COLO668 (cell line): Measurements from ENCODE around the gene STARD7.
"Not testable (repeated sequence)": the region's sequence is repeated elsewhere in the genome, so short reads cannot be mapped to it uniquely, and the experiment has no call there.

Source experiments
- DNase-seq: peaks from one replicate; lab custom pipeline; 2025; ENCODE audit not compliant: unreplicated experiment; lab: John Stamatoyannopoulos, UW

The STARD7 gene, protein sequence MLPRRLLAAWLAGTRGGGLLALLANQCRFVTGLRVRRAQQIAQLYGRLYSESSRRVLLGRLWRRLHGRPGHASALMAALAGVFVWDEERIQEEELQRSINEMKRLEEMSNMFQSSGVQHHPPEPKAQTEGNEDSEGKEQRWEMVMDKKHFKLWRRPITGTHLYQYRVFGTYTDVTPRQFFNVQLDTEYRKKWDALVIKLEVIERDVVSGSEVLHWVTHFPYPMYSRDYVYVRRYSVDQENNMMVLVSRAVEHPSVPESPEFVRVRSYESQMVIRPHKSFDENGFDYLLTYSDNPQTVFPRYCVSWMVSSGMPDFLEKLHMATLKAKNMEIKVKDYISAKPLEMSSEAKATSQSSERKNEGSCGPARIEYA

DNA sequence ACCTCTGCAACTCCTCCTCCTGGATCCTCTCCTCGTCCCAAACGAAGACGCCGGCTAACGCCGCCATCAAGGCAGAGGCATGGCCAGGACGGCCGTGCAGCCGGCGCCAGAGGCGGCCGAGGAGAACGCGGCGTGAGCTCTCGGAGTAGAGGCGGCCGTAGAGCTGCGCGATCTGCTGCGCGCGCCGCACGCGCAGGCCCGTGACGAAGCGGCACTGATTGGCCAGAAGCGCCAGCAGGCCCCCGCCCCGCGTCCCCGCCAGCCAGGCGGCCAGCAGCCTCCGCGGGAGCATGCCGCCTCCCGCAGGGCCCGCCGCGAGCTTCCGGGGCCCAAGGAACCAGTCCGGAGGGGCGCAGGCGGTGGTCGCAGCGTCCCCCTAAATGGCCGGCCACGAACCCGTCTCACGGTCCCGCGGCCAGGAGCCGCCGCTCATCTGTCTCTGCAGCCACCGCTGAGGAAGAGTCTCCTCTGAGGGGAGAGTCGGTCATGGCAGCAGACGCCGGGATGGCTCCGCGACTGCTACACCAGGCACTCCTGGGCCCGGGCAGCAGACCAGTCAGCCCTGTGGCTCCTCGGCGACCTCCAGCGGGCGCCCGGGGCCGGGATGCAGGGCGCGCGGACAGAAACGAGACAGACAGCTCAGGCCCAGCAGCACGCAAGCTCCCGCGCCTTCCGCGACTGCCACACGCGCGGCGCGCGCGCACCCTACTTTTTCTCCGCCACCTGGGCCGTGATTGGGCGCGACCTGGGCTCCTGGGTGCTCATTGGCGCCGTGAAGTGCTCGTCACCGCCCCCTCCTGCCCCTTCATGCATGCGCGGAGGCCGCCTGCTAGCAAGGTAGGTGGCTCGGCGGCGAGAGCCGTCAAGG lies at the start of gene STARD7:
Gene STARD7 (minus strand): TSS at position 685 of the 868 bp plus-strand sequence. CDS start 393 bp downstream, at position 292.
- DNase-seq = peak; percentile 99

DNA sequence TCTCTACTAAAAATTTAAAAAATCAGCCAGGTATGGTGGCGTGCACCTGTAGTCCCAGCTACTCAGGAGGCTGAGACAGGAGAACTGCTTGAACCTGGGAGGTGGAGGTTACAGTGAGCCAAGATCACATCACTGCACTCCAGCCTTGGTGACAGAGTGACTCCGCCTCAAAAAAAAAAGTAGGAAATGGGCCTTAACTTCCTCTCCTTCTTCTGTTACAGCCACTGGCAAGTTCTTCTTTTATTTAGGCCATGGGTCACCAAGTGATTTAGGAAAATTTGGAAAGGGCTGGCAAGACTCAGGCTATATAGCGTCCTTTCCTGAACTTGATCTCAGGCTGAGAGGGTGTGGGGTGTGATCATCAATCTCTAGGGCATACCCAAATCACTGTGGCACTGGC lies 49.1 kb upstream of the STARD7 start:
- DNase-seq = not testable (repeated sequence)

DNA sequence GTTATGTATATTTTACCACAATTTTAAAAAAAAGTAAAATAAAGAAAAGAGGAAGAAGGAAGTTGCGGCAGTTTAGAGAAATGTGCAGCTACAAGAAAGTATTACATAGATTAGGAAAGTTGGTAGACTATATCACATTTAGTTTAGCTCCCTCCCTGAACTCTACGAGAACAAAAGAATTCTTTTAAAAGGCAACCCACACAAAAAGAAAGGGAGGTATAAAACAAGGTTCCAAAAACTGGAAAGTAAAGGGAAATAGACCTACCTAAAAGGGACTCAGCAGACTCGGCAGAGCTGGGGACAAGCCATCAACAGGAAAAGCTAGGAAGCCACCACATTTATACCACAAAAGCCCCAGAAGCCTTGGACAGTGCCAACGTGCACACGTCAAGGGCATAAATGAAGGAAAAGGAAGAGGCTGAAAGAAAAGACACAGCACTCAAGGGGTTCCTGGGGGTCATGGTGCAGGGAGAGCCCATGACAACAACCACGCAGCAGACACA lies 48.0 kb upstream of the STARD7 start:
- no peak for DNase-seq

DNA sequence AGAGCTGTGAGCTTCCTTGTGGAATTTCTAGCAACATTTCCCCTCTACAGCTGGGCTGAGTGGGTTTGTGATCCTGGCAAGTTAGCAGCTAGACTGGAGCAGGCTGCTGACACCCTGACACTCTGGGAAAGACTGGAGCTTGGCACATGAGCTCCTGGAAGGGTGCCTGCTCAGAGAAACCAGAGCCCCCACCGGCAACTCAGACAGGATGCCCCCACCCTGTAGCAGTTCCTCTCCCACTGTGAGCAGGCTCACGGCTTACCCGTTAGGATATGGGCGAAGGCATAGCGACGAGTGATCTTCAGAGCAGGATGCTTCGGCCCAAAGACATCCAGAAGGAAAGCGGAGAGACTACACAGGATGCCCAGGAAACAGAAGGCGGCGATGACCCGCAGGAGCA lies 45.9 kb upstream of the STARD7 start:
- DNase-seq = no peak

DNA sequence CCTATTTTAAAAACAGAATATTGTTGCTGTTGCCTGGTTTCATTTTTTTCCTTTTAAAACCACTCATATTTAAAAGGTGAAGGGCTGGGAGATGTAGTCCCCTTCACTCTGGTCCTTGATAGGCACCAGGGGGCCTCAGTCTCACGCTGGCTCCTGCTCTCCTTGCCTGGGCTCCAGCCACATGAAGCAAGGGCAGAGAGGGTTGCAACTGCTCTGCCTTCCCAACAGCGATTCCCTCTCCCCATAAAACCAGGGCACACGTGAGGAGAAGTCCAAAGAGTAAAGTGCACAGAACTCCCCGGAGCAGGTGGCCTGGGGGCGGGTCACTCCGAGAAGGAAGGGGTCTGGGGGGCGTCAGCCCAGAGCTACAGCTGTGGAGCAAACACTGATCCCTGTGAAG lies 44.4 kb upstream of the STARD7 start:
- DNase-seq = no peak

DNA sequence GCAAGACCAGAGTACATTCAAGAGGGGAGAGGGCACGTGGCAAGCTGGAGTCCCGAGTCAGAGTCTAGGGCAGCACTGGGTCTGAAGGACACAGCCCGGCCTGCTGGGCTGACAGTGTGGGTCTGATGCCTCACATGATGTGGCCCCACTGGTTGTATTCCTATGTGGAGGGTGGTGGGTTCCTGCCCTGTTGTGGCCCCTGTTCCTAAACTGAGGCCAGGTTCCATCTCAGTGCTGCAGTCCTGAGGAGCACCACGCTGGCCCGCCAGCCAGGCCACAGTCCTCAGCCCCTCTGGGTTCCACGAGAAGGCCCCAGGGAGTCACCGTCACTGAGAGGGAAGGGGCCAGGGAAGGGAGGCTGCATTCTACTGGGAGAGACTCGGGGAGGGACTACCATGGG lies 43.9 kb upstream of the STARD7 start:
- DNase-seq = no peak

DNA sequence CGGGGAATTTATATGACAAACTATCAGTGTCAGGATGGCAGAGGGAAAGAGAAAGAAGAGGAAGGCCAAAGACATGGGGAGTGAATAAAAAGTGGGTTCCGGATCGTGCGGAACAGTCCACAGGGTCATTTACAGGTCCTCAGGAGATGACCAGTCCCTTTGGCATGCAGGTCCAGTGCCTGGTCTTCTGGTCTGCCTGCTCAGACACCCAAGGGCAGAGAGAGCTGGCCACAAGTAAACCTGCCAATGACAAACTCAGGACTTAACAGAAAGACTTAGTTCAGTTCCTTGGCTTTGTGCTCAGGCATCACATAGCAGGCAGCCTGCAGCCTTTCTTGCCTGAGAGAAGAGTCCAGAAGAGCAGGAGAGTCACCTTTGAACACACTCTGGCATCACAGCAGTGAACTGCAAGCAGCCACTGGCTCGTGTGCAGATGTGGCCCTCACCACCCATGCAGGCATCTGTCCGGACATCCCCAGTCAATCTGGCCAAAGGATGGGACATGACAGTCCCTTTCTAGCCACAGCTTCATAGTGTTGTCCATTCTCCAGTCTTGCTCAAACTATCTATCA lies 43.2 kb upstream of the STARD7 start:
- no peak for DNase-seq

DNA sequence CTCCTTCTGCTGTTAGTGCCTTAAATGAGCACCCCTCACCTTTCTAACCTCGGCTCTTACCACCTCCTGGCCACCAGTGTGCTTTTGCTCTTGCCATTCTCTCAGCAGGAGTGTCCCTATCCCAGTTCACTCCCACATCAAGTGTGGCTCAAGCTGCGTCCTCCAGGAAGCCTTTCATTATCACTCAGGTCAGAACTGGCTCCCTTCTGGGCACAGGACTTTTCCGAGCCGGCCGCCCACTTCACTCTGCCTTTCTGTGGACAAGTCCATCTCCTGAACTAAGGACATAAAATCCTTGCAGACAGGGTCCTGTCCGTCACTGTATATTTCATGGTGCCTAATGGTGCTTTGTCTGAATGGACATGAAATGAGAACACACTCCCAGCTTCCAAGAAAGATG lies 41.6 kb upstream of the STARD7 start:
- DNase-seq = no peak

DNA sequence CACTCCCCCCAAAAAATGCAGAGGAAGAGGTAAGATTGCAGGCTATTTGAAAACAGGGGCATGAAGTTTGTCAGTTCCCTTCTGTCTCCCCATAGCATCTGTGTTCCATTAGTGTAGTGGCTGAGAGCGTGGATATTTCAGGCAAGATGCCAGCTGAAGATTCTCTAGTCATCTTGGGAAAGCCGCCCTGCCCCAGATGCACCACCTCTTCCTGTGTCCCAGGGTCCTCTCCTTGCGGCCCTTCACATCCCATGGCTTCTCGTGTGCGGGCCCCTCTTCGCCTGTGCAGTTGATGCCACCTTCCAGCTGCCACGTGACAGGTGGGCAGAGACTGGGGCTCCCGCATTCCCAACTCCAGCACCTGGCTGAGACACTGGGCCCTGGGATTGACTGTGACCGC lies 41.0 kb upstream of the STARD7 start:
- no peak for DNase-seq

DNA sequence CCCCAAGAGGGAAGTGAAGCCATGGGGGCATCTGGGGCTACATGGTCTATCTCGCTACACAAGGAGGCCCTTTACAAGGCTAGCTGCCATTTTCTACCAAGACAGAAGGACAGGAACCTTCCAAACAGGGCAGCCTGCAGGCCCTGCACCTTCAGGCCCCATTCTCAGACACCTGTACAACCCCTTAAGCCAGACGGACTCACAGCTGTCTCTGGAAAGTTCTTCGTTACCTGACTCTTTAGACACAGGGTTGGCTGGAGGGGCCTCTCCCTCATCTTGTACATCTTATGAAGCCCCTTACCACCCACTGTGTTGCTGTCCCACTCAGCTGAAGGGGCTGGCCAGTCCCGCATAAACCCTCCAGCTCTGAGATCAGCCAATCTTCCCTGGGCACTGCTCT lies 40.0 kb upstream of the STARD7 start:
- DNase-seq = no peak

DNA sequence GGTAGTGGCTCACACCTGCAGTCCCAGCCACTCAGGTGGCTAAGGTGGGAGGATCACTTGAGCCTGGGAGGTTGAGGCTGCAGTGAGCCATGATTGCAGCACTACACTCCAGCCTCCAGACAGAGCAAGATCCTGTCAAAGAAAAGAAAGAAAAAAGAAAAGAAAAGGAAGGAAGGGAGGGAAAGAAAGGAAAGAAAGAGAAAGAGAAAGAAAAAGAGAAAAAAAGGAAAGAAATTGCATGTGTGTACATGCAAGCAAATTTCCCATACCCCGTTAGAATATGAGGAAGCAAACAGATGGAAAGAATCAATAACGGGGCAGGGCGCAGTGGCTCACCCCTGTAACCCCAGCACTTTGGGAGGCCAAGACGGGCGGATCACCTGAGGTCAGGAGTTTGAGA lies 39.3 kb upstream of the STARD7 start:
- no peak for DNase-seq

DNA sequence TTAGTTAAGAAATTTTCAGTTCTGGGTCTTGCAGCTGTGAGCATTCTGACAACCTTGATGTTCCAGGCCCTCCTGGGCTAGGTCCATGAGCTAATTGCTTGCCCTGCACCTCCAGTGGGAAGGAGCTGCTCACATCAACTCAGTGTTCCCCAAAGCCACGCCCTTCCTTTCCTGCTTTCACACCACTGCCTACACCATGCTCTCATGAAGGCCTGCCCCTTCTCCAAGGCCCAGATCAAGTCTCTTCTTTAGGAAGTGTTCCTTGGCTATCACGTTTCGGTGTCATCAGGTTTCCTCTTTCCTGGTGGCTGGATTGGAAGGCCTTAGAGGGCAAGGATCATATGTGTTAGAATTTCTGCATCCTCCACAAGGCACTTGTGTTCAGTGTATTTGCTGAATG lies 38.4 kb upstream of the STARD7 start:
- DNase-seq = no peak

DNA sequence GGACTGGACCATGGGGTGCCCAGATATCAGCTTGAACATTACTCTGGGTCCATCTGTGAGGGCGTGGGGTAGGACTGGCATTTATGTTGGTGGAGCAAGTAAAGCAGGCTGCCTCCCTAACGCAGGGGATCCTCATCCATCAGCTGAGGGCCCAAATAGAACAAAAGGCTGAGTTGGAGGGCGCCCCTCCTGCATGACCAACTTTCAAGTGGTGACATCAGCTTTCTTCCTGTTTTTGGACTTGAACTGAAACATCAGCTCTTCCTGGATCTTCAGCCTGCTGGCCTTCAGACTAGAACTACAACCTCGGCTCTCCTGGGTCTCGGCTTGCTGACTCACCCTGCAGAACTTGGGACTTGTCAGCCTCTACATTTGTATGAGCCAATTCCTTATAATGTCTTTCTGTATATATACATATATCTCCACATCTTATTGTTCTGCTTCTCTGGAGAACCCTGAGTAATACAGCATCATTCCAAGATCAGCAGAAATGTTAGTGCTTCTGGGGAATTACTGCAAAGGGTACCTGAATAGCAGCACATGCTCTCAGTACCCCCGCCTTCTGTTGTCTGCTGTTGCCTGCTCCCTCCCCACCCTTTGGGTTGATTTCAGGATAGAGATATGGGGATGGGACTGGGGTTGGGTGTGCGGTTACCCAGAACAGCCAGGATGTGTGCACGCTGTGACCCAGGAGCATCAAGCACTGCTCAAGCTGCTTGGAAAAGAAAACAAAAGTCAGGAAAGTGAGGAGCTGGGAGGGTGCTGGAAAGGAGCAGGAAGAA lies 37.2 kb upstream of the STARD7 start:
- no peak for DNase-seq

DNA sequence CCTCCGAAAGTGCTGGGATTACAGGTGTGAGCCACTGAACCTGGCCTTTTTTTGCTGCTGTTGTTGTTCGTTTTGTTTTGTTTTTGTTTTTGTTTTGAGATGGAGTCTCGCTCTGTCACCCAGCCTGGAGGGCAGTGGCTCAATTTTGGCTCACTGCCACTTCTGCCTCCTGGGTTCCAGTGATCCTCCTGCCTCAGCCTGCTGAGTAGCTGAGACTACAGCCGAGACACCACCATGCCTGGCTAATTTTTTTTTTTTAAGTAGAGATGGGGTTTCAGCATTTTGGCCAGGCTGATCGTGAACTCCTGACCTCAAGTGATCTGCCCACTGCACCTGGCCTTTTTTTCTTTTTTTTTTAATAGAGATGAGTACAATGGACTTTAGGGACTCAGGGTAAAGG lies 35.2 kb upstream of the STARD7 start:
- DNase-seq = no peak

DNA sequence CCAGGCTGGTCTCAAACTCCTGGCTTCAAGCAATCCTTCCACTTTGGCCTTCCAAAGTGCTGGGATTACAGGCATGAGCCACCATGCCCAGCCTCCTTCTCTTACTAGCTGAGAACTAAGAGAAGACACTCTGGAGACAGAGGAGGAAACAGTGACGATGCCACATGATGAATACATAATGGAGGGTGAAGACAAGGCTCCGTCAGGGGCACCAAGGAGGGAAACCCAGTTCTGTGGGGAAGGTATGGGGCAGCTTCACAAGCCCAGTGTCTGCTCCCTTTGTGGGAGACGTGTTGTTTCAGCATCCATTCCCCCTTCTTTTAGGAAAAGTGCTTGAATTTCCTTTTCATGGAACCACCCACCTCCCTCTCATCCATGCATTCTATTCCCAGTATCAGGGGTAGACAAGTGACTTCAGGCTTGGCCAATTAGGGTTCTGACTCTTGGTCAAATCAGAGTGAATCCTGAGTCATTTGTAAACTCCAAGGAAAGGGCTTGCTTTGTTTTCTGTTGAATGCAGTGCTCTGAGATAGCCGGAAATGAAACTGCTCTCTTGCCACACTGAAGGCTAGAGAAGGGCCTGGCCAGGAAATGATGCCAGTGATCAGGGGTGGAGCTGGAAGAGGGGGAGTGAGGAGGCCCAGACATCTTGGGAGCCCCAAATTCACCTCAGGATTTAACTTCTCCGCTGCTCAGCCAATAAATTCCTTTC lies 33.4 kb upstream of the STARD7 start:
- DNase-seq = no peak

DNA sequence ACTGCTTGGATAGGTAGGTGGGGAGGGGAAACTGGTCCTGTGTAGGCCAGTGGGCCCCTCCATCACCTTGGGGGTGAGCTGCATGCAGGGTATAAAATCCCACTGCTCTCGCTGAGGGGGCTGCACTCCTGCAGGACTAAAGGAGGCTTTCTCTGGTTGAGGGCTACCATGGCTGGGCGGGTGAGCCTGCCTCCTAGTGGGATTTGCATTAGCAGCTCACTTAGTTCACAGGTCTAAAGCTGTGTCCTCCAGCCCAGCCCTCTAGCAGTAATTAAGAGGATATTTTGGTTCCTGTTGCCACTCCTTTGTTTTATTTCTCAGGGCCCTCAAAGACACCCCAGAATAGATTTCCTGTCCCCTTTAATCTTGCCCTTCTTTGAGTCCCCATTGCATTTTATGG lies 32.6 kb upstream of the STARD7 start:
- no peak for DNase-seq

DNA sequence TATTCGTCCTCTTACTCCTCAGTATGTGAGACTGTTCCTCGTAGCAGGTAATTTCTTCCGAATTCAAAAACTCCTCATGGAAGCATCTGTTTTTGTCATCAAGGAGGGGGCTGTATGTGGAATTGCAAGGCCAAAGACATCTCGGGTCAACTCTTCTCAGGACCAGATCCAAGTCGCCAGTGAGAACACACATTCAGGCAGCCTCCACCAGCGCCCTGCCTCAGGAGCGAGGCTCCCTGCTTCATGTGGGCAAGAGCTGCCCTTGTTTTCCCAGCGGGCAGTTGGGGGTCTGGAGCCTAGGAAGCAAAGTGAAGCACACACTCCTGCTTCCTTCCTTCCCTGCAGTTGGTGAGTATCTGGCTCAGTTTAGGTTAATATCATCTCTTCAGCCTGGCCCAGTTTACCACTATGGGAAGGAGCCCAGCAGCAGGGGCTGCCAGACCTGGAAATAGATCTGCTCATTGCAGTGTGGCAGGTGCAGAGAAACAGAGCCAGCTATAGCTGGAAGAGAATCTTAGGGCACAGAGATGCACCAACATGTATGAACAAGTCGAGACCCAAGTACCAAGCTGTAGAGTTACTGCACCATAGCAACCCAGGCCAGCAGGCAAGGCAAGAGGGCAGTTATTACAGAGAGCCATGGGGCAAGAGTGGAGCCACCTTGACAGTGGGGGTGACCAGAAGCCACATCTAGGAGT lies 31.9 kb upstream of the STARD7 start:
- DNase-seq = no peak

DNA sequence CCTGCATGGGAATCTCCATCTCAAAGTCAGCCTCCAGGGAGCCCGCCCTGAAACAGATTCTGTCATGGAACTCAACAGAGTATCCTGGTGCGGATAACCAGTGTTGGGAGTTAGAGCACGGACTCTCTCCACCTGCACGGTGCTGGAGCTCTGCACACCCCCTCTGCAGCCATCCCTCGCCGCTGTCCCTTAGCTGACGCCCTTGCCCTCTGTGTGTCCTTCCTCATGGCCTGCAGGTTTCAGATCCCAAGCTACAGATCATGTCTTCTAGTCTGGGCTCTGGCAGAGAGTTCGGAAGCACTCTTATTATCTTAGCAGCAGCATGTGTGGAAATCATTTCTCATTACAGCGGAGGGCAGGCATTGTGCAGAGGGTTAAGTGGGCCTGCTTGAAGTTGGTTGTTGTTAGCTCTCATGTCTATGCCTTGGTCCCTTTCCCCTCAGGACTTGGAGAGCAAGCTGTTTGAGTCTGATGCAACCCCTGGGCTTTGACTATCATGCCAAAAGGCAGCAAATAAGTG lies 31.2 kb upstream of the STARD7 start:
- no peak for DNase-seq

DNA sequence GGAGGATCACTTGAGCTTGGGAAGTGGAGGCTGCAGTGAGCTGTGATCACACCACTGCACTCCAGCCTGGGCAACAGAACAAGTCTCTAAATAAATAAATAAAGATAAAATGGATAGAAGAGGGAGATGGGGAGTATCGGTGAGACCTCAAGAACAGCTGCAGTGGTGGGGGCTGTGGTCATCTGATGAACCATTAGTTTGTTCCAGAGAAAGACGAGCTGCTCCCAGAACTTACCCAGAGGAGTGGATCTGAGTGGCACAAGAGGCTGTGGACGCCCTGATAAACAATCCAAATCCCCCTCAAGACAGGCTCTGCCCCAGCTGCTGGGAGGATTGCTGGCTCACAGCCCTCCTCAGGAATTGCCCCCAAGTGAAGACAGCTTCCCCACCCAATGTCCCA lies 30.5 kb upstream of the STARD7 start:
- DNase-seq = no peak

DNA sequence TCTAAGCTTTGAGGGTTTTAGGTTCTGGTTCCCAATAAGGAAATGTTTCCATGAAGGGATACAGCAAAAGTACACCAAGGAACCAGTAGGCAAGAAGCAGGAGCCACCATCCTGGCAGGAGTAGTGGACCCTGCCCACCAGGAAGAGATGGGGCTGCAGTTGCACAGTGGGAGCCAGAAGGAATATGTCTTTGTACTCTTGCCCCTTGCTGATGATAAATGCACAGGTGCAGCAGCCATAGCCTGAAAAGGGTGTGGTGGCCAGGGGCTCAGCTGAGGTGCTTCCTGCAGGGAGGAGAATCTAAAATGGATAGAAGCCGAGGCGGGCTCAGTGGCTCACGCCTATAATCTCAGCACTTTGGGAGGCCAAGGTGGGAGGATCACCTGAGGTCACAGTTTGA lies 29.6 kb upstream of the STARD7 start:
- DNase-seq = no peak
